OCI-LY1 (cell line): ENCODE results near the gene CEACAM16.

Experiments used
- CTCF ChIP-seq: fragments of 200-600 bp; sonication (generic), shearing (Covaris generic); IDR thresholded peaks from 2 replicates; pipeline ENCODE4 v1.5.1; 2017; ENCODE audit warnings: mild to moderate bottlenecking, antibody characterized with exemption, low read length, moderate library complexity, mixed read lengths
- EZH2 ChIP-seq: fragments of 200-600 bp; sonication (generic), shearing (Covaris generic); IDR thresholded peaks from 2 replicates; pipeline ENCODE4 v1.8.0; 2017; ENCODE audit warnings: borderline replicate concordance, mixed run types, mild to moderate bottlenecking, antibody characterized with exemption, low read length, moderate library complexity, mixed read lengths

GRCh38 chr19:44737238-44738071 is 38.5 kb downstream of the CEACAM16 start:
- no peak for TF ChIP-seq CTCF
- no peak for TF ChIP-seq EZH2
